T-helper 2 cell treated with Interferon-gamma antibody and Interleukin-4, amounts not matched to agents 5 μg/mL and 100 μg/mL, for 36 hours (primary cell): ENCODE results near the gene CTRB1.
"Not testable (repeated sequence)": the region's sequence is repeated elsewhere in the genome, so short reads cannot be mapped to it uniquely, and the experiment has no call there.

Experiments used
- DNase-seq: peaks from one replicate; pipeline ENCODE4 v3.0.0; 2021; ENCODE audit warnings: low spot score
- H3K27ac Mint-ChIP-seq: one replicate; pipeline ENCODE4 v1.8.0; 2021; ENCODE audit warnings: mild to moderate bottlenecking, mixed read lengths
- H3K27me3 Mint-ChIP-seq: one replicate; pipeline ENCODE4 v1.8.0; 2021; ENCODE audit warnings: low read depth, mixed read lengths
- H3K36me3 Mint-ChIP-seq: one replicate; pipeline ENCODE4 v1.8.0; 2021; ENCODE audit warnings: low read depth, mixed read lengths
- H3K4me1 Mint-ChIP-seq: one replicate; pipeline ENCODE4 v1.8.0; 2021; ENCODE audit warnings: low read depth, mixed read lengths
- H3K4me3 Mint-ChIP-seq: one replicate; pipeline ENCODE4 v1.8.0; 2022; ENCODE audit warnings: mild to moderate bottlenecking, moderate library complexity, mixed read lengths
- H3K9me3 Mint-ChIP-seq: one replicate; pipeline ENCODE4 v1.8.0; 2021; ENCODE audit warnings: mixed read lengths

Gene CTRB1

DNA sequence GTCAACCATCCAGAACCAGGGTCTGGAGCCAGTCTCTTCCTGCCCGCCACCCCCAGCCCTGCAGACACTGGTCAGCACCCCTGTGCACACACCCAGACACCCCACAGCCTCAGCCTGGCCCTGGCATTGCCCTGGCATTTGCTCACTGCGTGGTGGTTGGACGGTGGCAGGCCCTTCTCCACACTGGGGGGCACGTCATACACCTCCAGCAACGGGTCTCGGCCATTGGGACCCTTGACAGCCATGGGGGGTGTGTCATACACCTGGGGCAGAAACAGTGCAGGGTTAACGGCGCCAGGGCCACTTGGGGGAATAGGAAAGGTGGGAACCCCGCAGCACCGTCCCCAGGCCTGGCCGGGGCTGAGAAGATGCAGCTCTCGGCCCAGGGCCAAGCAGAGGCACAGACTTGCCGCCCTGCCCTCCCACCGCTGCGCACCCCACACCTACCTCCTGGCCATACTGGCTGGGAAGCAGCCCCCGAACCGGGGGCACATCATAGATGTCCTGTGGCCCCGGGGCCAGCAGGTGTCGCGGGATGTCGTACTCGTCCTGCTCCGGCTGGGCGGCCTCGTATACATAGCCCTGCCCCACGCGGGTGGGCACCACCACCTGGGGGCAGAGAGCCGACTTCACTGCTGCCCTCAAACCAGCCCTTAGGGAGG lies 18.1 kb downstream of the CTRB1 start:
- H3K27me3 Mint-ChIP-seq: no peaks in the 10 kb centered on the region
- H3K36me3 Mint-ChIP-seq: no peaks in the 10 kb centered on the region
- no peak for DNase-seq
- no peaks in the 10 kb centered on the region for H3K9me3 Mint-ChIP-seq
- H3K4me3 Mint-ChIP-seq: no peak overlapping the region
- H3K27ac Mint-ChIP-seq: no peak overlapping the region
- peaks cover 2% of the 10 kb centered on the region for H3K4me1 Mint-ChIP-seq

DNA sequence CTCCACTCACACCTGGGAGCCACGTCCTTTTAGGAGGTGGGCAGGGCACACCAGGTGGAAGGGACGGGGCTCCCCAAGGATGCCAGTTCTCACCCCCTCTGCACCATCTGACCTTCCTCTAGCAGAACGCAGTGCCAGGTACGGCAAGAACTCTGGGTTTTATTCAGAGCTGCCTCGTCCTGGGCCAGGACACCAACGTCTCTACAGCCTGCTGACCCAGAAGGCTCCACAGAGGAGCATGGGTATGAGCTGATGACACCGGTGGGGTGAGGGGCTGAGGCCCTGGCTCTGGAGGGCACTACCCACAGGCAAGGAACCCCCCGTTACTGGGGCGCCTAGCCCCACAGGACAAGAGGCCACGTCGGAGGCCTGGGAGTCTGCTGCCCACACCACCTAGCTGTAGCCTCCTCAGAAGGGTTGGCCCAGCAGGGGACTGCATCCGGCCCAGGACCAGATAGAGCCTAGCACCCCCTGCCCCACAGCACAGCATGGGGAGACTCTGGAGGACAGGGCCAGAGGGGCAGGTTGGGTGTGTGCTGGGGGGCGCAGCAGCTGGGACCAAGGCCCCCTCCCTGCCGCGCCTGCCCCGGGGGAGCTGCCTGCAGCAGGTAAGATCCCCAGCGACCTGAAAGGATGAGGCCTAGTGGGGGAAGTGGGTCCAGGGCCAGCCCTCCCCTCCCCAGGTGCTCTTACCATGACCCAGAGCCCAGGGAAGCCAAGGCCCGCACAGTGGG lies 18.8 kb downstream of the CTRB1 start:
- H3K4me3 Mint-ChIP-seq: no peak overlapping the region
- H3K9me3 Mint-ChIP-seq: no peaks in the 10 kb centered on the region
- no peaks in the 10 kb centered on the region for H3K27me3 Mint-ChIP-seq
- H3K36me3 Mint-ChIP-seq: no peaks in the 10 kb centered on the region
- no peak overlapping the region for H3K27ac Mint-ChIP-seq
- DNase-seq: no peak
- H3K4me1 Mint-ChIP-seq: peaks cover 2% of the 10 kb centered on the region

DNA sequence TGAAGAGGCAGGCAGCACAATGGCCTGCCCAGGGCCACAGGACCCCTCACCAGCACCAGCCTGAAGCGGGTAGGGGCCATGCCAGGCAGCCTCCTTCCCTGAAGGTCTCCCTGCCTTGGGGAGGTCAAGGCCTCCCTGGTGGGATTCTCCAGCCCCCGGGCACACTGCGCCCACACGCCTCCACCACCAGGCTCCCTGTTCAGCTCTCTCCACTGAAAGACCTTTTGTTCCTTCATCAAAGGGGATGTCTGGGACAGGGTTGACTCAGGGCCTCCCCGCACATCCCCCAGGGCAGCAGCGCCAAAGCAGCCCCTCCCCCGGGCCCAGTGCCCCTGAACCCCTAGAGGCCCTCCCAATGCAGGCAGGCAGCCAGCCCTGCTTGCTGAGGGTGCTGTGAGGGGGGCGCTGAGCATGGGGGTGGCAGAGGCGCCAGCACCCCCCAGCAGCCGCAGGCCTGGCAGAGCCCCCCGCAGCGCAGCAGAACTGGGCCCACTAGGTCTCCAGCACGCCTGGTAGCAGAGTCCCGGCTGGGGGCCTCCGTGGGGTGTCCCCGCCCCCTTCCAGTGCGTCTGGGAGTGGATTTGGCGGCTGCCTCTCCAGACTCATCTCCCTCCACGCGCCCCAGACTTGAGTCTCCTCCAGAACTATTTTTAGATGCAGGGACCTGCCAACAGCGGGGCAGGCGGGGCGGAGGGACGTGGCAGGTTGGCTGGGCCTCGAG lies 19.5 kb downstream of the CTRB1 start:
- no peaks in the 10 kb centered on the region for H3K9me3 Mint-ChIP-seq
- H3K4me1 Mint-ChIP-seq: peaks cover 2% of the 10 kb centered on the region
- no peak overlapping the region for H3K27ac Mint-ChIP-seq
- no peak for DNase-seq
- no peaks in the 10 kb centered on the region for H3K27me3 Mint-ChIP-seq
- no peak overlapping the region for H3K4me3 Mint-ChIP-seq
- no peaks in the 10 kb centered on the region for H3K36me3 Mint-ChIP-seq

DNA sequence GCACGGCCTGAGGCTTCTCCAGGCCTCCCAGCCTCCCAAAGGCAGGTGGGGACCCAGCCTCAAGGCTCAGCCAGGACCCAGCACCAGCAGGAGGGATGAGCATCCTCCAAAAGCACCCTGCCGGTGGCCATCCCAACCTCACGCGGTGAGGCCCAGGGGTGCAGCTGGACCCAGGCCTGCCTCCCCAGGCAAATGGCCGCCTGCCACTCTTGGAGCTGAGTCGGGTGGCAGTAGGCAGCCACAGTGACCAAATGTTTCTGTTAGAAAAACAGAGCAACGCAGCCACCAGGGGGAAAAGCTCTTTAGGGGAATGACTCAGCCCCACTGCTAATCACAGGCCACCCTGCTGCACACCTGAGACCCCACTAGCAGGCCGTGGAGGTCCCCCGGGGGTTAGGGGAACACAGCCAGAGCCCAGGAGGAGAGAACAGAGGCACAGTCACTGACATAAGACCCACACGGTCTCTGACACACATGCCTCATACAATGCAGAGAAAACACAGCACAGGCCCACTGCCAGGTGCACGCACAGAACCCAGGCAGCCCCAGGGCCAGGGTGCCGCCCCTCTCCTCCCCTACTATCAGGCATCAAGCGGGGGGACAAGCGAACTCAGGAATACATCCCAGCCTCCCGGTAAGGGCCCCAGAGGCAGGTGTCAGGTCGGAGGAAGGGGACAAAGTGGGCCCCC lies 20.2 kb downstream of the CTRB1 start:
- no peak for DNase-seq

GRCh38 chr16:75239542-75240122 lies 20.8 kb downstream of the CTRB1 start:
- no peak for DNase-seq
- Mint-ChIP-seq H3K27me3 (no peaks in the 10 kb centered on the region), H3K4me3 (no peak overlapping the region), H3K27ac (no peak overlapping the region), H3K4me1 (no peaks in the 10 kb centered on the region), H3K36me3 (no peaks in the 10 kb centered on the region), H3K9me3 (no peaks in the 10 kb centered on the region)

More for the DNA sequence above, 20.2 kb downstream of the CTRB1 start:
- no peaks in the 10 kb centered on the region for H3K27me3 Mint-ChIP-seq
- no peak overlapping the region for H3K4me3 Mint-ChIP-seq
- no peaks in the 10 kb centered on the region for H3K36me3 Mint-ChIP-seq
- no peak overlapping the region for H3K27ac Mint-ChIP-seq
- H3K9me3 Mint-ChIP-seq: no peaks in the 10 kb centered on the region
- H3K4me1 Mint-ChIP-seq: no peaks in the 10 kb centered on the region

- H3K4me3 Mint-ChIP-seq, H3K27ac Mint-ChIP-seq, H3K36me3 Mint-ChIP-seq, H3K4me1 Mint-ChIP-seq, DNase-seq, H3K9me3 Mint-ChIP-seq, H3K27me3 Mint-ChIP-seq: not testable (repeated sequence)
These were observed 21.8 kb downstream of the CTRB1 start for GRCh38 chr16:75240633-75241032.

DNA sequence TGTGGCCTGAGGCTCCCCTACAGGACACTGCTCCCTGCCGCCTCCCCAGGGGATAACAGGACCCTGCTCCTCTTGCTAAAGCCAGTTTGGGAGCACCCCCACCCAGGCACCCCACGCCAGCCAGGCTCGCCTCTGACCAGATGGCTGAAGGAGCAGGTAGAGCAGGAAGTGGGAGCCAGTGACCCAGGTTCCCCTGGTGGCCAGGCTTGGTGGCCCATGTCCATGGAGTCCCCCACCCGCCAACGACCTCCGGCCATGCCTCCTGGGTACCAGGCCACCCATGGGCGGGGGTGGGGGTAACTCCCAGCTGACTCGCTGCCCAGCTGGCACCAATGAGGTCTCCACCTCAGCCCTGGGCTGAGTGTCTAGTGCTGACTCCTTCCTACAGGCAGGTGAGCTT lies 22.6 kb downstream of the CTRB1 start:
- no peak overlapping the region for H3K27ac Mint-ChIP-seq
- H3K27me3 Mint-ChIP-seq: peaks cover 5% of the 10 kb centered on the region
- H3K9me3 Mint-ChIP-seq: no peaks in the 10 kb centered on the region
- H3K4me1 Mint-ChIP-seq: no peaks in the 10 kb centered on the region
- H3K4me3 Mint-ChIP-seq: no peak overlapping the region
- H3K36me3 Mint-ChIP-seq: no peaks in the 10 kb centered on the region
- no peak for DNase-seq

DNA sequence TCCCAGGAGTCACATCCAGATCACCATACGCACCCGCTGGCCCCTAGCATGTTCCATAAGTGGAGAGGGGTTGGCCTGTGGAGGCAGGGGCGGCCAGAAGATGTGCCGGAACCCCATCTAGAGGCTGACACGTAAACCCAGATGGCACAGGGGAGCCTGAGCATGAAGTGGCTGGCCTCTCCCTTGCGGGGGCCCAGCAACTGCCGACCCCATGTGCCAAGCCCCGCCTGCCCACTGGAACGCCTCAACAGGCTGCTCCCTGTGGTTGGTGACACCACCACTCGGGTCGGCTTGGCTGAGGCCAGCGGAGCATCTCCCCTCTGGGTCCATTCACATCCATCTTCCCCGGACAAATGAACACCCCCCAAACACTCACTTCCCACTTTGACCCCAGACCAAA lies 23.2 kb downstream of the CTRB1 start:
- Mint-ChIP-seq H3K36me3 (no peaks in the 10 kb centered on the region), H3K4me3 (no peak overlapping the region), H3K4me1 (no peaks in the 10 kb centered on the region), H3K27ac (no peak overlapping the region), H3K9me3 (no peaks in the 10 kb centered on the region), H3K27me3 (peaks cover 7% of the 10 kb centered on the region)
- no peak for DNase-seq

DNA sequence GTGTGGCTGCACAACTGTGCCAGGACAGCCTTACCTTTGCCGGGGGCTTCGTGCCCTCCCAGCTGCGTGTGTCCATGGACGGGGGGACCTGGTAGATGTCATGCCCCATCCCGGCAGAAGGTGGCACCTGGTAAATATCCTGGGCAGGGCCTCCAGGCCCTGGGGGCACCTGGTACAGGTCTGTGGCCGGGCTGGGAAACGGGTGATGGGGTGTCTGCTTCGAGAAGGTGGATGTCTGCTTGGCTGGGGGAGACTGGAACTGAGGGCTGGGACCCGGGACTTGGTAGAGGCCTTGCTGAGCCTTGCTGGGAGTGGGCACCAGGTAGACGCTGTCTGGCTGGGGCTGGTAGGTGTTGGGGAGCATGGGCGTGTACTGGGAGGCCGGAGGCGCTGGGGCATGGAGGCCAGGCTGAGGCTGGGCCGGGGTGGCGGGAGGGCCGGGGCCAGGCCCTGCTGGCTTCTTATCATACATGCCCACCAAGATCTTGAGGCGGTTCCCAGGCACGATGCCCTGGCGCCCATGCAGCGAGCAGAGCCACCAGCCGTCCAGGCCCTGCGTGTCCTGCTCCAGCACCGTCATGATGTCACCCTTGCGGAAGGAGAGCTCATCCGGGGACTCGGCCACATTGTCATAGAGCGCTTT lies 23.8 kb downstream of the CTRB1 start:
- DNase-seq, H3K9me3 Mint-ChIP-seq, H3K4me1 Mint-ChIP-seq, H3K27me3 Mint-ChIP-seq, H3K36me3 Mint-ChIP-seq, H3K4me3 Mint-ChIP-seq, H3K27ac Mint-ChIP-seq: not testable (repeated sequence)

GRCh38 chr16:75243667-75244224 lies 25.0 kb downstream of the CTRB1 start:
- no peak overlapping the region for H3K4me3 Mint-ChIP-seq
- H3K9me3 Mint-ChIP-seq: no peaks in the 10 kb centered on the region
- no peaks in the 10 kb centered on the region for H3K36me3 Mint-ChIP-seq
- no peak overlapping the region for H3K27ac Mint-ChIP-seq
- DNase-seq: no peak
- no peaks in the 10 kb centered on the region for H3K4me1 Mint-ChIP-seq
- H3K27me3 Mint-ChIP-seq: peaks cover 21% of the 10 kb centered on the region

- DNase-seq: no peak
These were observed 25.5 kb downstream of the CTRB1 start for GRCh38 chr16:75244225-75244809.

DNA sequence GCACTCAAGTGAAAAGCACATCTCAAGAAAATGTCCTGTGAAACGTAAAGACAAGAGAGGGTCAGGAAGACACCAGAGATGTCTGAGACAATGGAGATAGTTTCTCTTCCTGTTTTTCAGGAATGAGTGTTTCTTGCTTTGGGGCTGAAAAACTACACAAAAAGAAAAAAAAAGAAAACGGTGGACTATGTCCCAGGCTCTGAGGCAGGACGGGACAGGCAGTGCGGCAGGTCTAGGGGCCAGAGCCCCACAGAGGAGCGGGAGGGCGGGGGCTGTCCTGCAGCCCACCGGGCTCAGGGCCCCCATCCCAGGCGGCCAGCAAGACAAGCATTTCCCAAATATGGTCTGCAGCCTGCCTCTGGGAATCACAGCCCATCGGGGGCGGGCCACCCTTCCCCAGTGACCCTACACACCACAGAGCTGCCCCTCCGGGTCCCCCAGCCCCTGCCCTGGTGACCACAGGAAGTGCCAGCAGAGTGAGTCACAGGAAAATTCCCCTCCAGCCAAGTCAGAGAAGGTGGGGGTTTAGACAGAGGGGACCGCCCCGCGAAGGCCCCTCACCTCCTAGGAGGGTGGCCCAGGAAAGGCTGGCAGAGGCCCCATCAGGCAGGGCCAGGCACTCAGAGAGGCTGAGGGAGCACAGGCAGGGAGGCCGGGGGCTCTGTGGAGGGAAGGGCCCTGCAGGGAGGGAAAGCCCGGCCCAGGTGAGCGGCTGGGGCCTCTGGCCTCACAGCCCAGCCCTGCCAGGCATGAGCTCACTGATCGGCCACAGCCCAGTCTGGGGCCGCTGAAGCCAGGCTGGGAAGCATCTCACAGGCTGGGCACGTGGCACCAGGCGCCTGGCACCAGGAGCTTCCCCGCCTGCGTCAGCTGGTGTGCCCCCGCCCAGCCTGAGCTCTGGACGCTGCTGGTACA lies 26.3 kb downstream of the CTRB1 start:
- Mint-ChIP-seq H3K4me3 (no peak overlapping the region), H3K36me3 (no peaks in the 10 kb centered on the region), H3K4me1 (no peaks in the 10 kb centered on the region), H3K9me3 (no peaks in the 10 kb centered on the region), H3K27ac (no peak overlapping the region), H3K27me3 (peaks cover 30% of the 10 kb centered on the region)
- no peak for DNase-seq

More at GRCh38 chr16:75244225-75244809, 25.5 kb downstream of the CTRB1 start:
- H3K27me3 Mint-ChIP-seq: peaks cover 22% of the 10 kb centered on the region
- no peak overlapping the region for H3K4me3 Mint-ChIP-seq
- no peaks in the 10 kb centered on the region for H3K9me3 Mint-ChIP-seq
- no peaks in the 10 kb centered on the region for H3K4me1 Mint-ChIP-seq
- H3K36me3 Mint-ChIP-seq: no peaks in the 10 kb centered on the region
- no peak overlapping the region for H3K27ac Mint-ChIP-seq
